Erythroblast (primary cell): ENCODE measurements around the gene SETD9.

Experiments used
- GATA1 ChIP-seq: IDR thresholded peaks from 2 replicates; pipeline ENCODE4 v1.6.1; 2011; ENCODE audit warnings: low read depth, mild to moderate bottlenecking, control low read depth, low read length, moderate library complexity
- POLR2A ChIP-seq: IDR thresholded peaks from 2 replicates; pipeline ENCODE4 v1.6.1; 2011; ENCODE audit warnings: mild to moderate bottlenecking, low read length

GRCh38 chr5:56961746-56962145 lies 52.4 kb downstream of the SETD9 start:
- TF ChIP-seq POLR2A (no peak), GATA1 (no peak)
